Measurements from ENCODE around the gene RGS9. TPM values are rescaled to one million over a fixed set of nuclear protein-coding genes. Genes with fewer than 3 reads are reported as not detected.

The RGS9 gene
- total RNA-seq, 1 donor from 2014 or later: 8.1 TPM

- no peaks in the 10 kb centered on the region for H3K9me3 ChIP-seq
- H3K4me1 ChIP-seq: peaks cover 5% of the 10 kb centered on the region
- no peaks in the 10 kb centered on the region for H3K36me3 ChIP-seq
- H3K4me3 ChIP-seq: no peak overlapping the region
- TF ChIP-seq CTCF (IDR thresholded peaks at IDR 0.05) (no peak), POLR2AphosphoS5 (IDR thresholded peaks at IDR 0.05; ENCODE audit: insufficient read depth in 1 of 2, low read depth in 1 of 2) (no peak), POLR2A (IDR thresholded peaks at IDR 0.05) (no peak)
- no peak for DNase-seq (ENCODE audit: extremely low spot score in 2 of 2)
- intact Hi-C loops (cut with DNase I): no loop called here
- H3K27me3 ChIP-seq: no peaks in the 10 kb centered on the region
- H3K27ac ChIP-seq: no peak overlapping the region
These were observed 19.1 kb downstream of the RGS9 start for GRCh38 chr17:65156185-65156834.

GRCh38 chr17:65156835-65157565 lies 19.8 kb downstream of the RGS9 start:
- TF ChIP-seq CTCF (IDR thresholded peaks at IDR 0.05): no peak
- TF ChIP-seq POLR2A (IDR thresholded peaks at IDR 0.05): no peak
- TF ChIP-seq POLR2AphosphoS5 (IDR thresholded peaks at IDR 0.05; ENCODE audit: insufficient read depth in 1 of 2, low read depth in 1 of 2): no peak
- intact Hi-C loops (cut with DNase I): no loop called here
- no peak overlapping the region for H3K4me3 ChIP-seq
- no peaks in the 10 kb centered on the region for H3K27me3 ChIP-seq
- DNase-seq (ENCODE audit: extremely low spot score in 2 of 2): no peak
- H3K9me3 ChIP-seq: no peaks in the 10 kb centered on the region
- no peaks in the 10 kb centered on the region for H3K36me3 ChIP-seq
- peaks cover 5% of the 10 kb centered on the region for H3K4me1 ChIP-seq
- no peak overlapping the region for H3K27ac ChIP-seq

GRCh38 chr17:65158041-65158440 lies 20.9 kb downstream of the RGS9 start:
- no peak overlapping the region for H3K27ac ChIP-seq
- H3K4me3 ChIP-seq: no peak overlapping the region
- H3K4me1 ChIP-seq: peaks cover 5% of the 10 kb centered on the region
- no peak for DNase-seq (ENCODE audit: extremely low spot score in 2 of 2)
- H3K27me3 ChIP-seq: no peaks in the 10 kb centered on the region
- TF ChIP-seq CTCF (IDR thresholded peaks at IDR 0.05): no peak
- no peak for TF ChIP-seq POLR2A (IDR thresholded peaks at IDR 0.05)
- TF ChIP-seq POLR2AphosphoS5 (IDR thresholded peaks at IDR 0.05; ENCODE audit: insufficient read depth in 1 of 2, low read depth in 1 of 2): no peak
- H3K9me3 ChIP-seq: no peaks in the 10 kb centered on the region
- intact Hi-C loops (cut with DNase I): no loop called here
- no peaks in the 10 kb centered on the region for H3K36me3 ChIP-seq

GRCh38 chr17:65158622-65159021 lies 21.5 kb downstream of the RGS9 start:
- Histone ChIP-seq H3K9me3 (no peaks in the 10 kb centered on the region), H3K27me3 (no peaks in the 10 kb centered on the region), H3K4me3 (no peak overlapping the region), H3K27ac (no peak overlapping the region), H3K4me1 (peaks cover 5% of the 10 kb centered on the region), H3K36me3 (no peaks in the 10 kb centered on the region)
- DNase-seq (ENCODE audit: extremely low spot score in 2 of 2): no peak
- intact Hi-C loops (cut with DNase I): no loop called here
- TF ChIP-seq CTCF (IDR thresholded peaks at IDR 0.05) (no peak), POLR2AphosphoS5 (IDR thresholded peaks at IDR 0.05; ENCODE audit: insufficient read depth in 1 of 2, low read depth in 1 of 2) (no peak), POLR2A (IDR thresholded peaks at IDR 0.05) (no peak)

GRCh38 chr17:65160516-65160915 lies 23.3 kb downstream of the RGS9 start:
- TF ChIP-seq CTCF (IDR thresholded peaks at IDR 0.05) (no peak), POLR2AphosphoS5 (IDR thresholded peaks at IDR 0.05; ENCODE audit: insufficient read depth in 1 of 2, low read depth in 1 of 2) (no peak), POLR2A (IDR thresholded peaks at IDR 0.05) (no peak)
- Histone ChIP-seq H3K36me3 (no peaks in the 10 kb centered on the region), H3K4me1 (peaks cover 4% of the 10 kb centered on the region), H3K4me3 (no peak overlapping the region), H3K9me3 (no peaks in the 10 kb centered on the region), H3K27ac (no peak overlapping the region), H3K27me3 (no peaks in the 10 kb centered on the region)
- no peak for DNase-seq (ENCODE audit: extremely low spot score in 2 of 2)
- intact Hi-C loops (cut with DNase I): no loop called here

Data from vagina (tissue), 2 donors.